Retinal pigment epithelial cell (primary cell): ENCODE results near the gene CACNA1C.
A peak's percentile ranks its signal among the peaks of the same experiment; 100 is the strongest.

ENCODE experiments used
- DNase-seq: peaks from one replicate; pipeline ENCODE4 v3.0.0-alpha.2; 2010; ENCODE audit warnings: low read depth
- H3K4me3 ChIP-seq: 2 replicates; pipeline ENCODE4 v1.5.1; 2011; ENCODE audit warnings: mild to moderate bottlenecking, low read length, control low read depth, moderate library complexity
- TF ChIP-seq, protein P1 (sequence below): conservative IDR thresholded peaks from 2 replicates; pipeline ENCODE4 v1.5.1; 2011; ENCODE audit warnings: low read depth, low read length, control low read depth, inconsistent platforms

CACNA1C gene

DNA sequence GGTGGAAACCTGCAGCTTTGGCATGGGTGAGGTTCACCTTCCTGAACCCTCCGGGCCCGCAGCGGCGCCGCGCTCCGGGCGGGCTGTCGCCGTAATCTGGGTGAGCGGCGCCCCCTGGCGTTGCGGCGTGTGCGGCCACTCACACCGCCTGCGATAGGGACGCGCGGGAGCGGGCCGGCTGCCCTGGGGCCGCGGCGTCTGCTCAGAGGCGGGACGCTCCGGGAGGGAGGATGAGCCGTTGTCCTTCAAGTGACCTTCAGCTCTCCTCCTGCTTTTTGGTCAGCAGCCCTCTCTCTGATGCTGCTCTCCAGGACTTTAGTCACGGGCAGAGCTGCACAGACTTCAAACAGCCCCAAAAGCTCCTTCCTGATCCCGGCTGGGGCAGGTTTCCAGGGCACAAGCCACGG lies 530.3 kb downstream of the CACNA1C start:
- TF ChIP-seq, protein P1, sequence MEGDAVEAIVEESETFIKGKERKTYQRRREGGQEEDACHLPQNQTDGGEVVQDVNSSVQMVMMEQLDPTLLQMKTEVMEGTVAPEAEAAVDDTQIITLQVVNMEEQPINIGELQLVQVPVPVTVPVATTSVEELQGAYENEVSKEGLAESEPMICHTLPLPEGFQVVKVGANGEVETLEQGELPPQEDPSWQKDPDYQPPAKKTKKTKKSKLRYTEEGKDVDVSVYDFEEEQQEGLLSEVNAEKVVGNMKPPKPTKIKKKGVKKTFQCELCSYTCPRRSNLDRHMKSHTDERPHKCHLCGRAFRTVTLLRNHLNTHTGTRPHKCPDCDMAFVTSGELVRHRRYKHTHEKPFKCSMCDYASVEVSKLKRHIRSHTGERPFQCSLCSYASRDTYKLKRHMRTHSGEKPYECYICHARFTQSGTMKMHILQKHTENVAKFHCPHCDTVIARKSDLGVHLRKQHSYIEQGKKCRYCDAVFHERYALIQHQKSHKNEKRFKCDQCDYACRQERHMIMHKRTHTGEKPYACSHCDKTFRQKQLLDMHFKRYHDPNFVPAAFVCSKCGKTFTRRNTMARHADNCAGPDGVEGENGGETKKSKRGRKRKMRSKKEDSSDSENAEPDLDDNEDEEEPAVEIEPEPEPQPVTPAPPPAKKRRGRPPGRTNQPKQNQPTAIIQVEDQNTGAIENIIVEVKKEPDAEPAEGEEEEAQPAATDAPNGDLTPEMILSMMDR: peak; percentile 69
- H3K4me3 ChIP-seq: no peak overlapping the region
- DNase-seq: no peak

DNA sequence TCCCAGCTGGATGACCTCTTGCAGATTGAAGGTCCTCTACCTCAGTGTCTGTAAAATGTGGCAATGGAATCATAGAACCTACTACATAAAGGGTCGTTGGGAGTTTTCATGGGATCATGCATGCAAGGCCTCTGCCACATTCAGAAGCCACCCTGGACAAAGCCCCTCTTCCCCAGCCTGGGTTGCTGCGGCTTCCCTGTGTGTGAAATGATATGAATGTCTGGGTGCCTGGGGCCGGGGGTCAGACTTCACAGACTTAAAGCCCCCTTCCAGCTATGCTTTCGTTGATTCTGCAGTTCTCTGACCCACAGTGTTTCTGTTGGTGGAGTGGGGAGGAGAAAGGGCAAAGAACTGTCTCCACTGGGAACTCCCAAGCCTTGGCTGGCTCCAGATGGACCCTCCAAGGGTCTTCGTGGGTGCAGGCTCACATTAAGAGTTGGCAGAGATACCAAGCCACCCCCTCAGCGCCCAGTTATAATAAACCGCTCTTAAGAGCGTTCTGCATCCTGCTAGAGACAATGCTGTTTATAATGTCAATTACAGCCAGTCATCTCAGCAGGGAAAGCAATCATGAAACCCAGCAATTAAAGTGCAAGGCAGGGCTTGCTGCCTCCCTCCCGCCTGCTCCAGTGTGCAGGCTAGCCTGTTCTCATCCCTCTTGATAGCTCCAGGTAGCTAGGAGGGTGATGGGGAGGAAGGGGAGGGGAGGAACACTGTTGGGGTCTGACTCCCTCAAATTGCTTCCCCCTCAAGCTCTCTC lies 531.0 kb downstream of the CACNA1C start:
- TF ChIP-seq, protein P1: no peak
- no peak for DNase-seq
- H3K4me3 ChIP-seq: no peak overlapping the region

DNA sequence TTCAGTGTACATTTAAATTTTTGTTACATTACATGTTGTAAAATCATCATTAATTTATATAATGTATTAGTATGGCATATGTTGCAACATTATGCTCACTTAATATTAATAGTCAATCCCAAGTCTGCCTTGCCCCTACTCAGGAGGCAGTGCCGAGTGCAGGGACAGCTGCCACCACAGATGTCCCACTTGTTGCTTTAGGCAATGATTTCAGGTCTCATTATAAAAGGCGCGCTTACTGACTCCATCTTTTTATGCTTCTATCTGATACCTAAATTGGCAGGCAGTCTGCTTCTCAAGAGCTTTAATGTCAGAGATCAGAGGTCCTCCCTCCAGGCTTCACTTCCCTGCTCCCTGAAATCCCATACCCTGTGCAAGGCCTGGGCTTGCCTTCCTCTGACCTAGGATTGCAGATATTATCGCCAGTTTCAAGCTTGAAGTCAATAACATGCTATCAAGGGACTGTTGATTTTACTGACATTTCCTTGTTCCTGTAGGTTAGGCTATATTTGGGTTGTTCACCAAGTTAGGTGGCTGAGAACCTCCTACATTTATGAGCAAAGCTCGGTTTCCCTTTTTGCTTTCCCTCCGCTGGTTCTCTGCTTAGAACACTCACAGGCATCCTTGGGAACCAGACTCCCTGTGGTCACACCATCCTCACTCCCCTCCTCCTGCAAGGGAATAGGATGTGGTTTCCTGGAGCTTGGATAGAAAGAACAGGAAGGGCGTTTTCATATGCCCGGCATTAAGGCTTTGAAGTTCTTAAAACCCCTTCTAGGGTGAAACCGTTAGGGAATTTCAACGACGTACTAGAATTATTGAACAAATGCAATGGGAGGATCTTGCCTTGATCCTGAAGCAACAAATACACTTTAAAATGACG lies 533.6 kb downstream of the CACNA1C start:
- H3K4me3 ChIP-seq: no peak overlapping the region
- no peak for DNase-seq
- TF ChIP-seq, protein P1: no peak

DNA sequence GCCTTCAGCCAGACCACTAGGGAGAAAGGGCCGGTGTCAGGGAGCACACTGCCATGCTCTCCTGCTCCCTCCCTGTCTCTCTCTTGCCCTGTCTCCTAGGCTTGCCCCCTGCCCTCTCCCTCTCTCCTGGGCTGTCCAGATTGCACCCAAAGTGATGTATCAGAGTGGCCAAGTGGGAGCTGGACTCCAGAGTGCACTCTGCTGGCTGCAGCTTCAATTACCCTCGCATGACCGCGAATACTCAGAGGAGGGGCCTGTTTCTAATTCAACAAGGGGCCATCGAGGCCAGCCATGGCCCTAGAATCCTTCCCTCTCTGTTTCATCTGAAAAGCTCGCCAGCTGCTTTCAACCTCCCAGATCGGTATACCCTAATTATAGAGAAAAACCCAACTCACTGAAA lies 535.6 kb downstream of the CACNA1C start:
- DNase-seq: no peak
- TF ChIP-seq, protein P1: no peak
- H3K4me3 ChIP-seq: no peak overlapping the region

DNA sequence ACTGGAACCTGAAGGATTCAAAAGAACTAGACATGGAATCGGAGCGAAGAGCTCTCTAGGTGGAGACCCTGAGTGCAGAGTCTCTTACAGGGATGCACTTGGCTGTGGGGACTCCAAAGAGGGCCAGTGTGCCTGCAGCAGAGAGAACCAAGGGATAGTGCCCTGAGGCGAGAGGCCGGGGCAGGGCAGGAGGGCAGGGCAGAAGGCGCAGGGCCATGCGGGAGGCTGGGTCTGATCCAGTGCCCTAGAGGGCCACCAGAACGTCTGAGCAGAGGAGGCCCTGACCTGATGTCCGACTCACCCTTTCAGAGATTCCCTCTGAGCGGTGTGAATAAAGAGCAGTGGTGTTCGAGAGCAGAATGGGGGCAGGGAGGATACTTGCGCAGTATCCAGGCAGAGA lies 536.6 kb downstream of the CACNA1C start:
- DNase-seq: no peak
- TF ChIP-seq, protein P1: no peak

DNA sequence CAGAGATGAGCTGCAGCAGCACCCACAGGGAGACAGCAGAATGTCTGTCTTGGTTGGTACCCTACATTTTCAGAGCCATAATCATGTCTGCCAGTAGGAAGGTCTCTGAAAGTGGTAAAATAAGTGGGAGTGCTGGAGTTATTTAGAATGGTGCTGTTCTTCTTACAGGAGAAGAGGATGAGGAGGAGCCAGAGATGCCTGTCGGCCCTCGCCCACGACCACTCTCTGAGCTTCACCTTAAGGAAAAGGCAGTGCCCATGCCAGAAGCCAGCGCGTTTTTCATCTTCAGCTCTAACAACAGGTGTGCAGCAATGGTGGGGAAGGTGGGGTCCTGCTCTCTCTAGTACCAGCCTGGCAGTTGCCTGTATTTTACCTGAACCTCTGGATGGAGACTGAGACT lies 540.3 kb downstream of the CACNA1C start:
- H3K4me3 ChIP-seq: no peak overlapping the region
- TF ChIP-seq, protein P1: no peak
- no peak for DNase-seq

More for the DNA sequence above, 536.6 kb downstream of the CACNA1C start:
- H3K4me3 ChIP-seq: no peak overlapping the region
